Measurements from ENCODE around the gene IFT25. TPM values are rescaled to one million over a fixed set of nuclear protein-coding genes. Genes with fewer than 3 reads are reported as not detected.
A peak's percentile ranks its signal among the peaks of the same experiment; 100 is the strongest.

IFT25 gene
- total RNA-seq, 1 donor from 2014 or later, result 23.7 TPM

DNA sequence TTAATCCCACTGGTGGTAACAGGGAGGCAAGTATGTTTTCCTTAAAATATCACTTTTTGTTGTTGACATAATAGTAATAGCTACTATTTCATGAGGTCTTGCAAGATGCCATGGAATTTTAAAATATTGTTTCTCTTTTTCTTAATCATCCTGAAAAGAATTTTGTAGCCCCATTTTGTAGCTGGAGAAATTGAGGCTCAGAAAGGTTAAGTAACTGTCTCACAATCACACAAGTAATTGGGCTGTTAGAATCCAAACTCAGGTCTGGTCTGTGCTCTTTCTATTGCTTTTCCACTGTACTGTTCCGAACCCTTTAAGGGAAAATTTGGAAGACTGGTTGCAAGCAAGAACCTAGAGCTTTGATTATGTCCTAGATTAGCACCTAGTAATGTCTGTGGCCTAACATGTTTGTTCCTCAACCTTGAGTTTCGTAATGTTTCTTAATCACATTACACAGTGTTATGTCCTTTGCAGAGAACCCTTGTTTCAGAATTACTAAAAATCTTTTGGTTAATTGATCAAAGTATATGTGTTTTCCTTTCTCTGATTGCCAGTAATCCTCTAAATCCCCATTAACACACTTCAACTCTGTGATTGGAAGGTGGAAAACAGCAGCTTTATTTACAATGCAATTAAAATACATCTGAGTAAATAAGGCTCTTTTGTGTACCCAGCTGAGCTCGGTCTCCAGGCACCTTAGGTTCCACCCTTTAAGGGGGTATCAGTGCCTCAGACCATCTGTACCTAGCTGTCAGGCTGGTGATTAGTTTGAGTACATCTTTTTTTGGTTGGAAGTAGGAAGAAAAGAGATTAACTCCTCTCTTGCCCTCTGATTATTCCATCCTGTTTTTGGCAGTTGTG is 11.0 kb upstream of the IFT25 start:
- Histone ChIP-seq H3K4me3 (no peak overlapping the region), H3K9me3 (no peaks in the 10 kb centered on the region), H3K27ac (peak overlapping the region; percentile 65), H3K27me3 (ENCODE audit: low read depth) (no peaks in the 10 kb centered on the region), H3K4me1 (peaks cover 18% of the 10 kb centered on the region), H3K36me3 (peaks cover 50% of the 10 kb centered on the region)
- ATAC-seq (peak in 1 of 2 donors; percentile 58), DNase-seq (no peak)
- intact Hi-C loops (cut with DNase I), result loop anchor here (10.0 kb wide), 1 partner anchor 82 kb away; no protein-coding TSS in a partner anchor
- TF ChIP-seq, protein P1, sequence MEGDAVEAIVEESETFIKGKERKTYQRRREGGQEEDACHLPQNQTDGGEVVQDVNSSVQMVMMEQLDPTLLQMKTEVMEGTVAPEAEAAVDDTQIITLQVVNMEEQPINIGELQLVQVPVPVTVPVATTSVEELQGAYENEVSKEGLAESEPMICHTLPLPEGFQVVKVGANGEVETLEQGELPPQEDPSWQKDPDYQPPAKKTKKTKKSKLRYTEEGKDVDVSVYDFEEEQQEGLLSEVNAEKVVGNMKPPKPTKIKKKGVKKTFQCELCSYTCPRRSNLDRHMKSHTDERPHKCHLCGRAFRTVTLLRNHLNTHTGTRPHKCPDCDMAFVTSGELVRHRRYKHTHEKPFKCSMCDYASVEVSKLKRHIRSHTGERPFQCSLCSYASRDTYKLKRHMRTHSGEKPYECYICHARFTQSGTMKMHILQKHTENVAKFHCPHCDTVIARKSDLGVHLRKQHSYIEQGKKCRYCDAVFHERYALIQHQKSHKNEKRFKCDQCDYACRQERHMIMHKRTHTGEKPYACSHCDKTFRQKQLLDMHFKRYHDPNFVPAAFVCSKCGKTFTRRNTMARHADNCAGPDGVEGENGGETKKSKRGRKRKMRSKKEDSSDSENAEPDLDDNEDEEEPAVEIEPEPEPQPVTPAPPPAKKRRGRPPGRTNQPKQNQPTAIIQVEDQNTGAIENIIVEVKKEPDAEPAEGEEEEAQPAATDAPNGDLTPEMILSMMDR (IDR thresholded peaks at IDR 0.05), result no peak

DNA sequence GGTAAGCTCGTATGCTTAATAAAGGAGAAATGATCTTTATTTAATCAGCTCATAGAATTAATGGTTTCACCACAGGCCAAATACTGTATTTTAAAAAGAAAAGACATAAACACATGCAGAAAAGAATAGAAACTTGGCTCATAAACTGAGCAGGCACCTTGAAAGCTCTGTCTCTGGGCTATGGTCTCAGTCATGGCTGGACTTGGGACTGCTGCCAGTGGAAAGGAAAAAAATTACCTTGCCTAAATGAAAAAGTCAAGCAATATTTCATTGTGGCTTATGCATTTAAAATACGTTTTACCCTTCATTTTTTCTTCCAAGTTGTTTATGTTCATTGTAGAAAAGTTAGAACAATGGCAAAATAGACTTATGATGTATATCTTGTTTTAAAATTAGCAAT is 8.6 kb upstream of the IFT25 start:
- peaks cover 18% of the 10 kb centered on the region for H3K4me1 ChIP-seq
- no peak overlapping the region for H3K27ac ChIP-seq
- DNase-seq (no peak), ATAC-seq (no peak)
- no peak overlapping the region for H3K4me3 ChIP-seq
- H3K9me3 ChIP-seq, result no peaks in the 10 kb centered on the region
- intact Hi-C loops (cut with DNase I), result loop anchor here (10.0 kb wide), 1 partner anchor 79 kb away; no protein-coding TSS in a partner anchor
- peaks cover 36% of the 10 kb centered on the region for H3K36me3 ChIP-seq
- TF ChIP-seq, protein P1 (IDR thresholded peaks at IDR 0.05), result no peak
- no peaks in the 10 kb centered on the region for H3K27me3 ChIP-seq (ENCODE audit: low read depth)

DNA sequence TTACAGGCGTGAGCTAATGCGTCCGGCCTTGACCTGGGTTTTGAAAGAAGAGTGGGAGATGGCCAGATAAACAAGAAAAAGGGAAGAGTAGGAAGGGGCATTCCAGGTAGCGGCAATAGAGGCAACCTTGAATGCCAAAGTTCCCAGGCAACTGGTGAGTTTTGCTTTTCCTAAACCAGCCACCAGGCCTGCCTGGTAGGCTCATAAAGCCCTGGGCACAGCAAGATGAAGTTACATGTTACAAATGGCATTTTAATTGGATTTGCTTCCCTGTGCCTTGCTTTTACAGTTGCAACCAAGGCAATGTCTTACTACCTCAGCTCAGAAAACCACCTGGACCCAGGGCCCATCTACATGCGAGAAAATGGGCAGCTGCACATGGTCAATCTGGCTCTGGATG is 6.2 kb upstream of the IFT25 start:
- intact Hi-C loops (cut with DNase I), result loop anchor here (10.0 kb wide), 1 partner anchor 77 kb away; no protein-coding TSS in a partner anchor
- peaks cover 36% of the 10 kb centered on the region for H3K36me3 ChIP-seq
- ATAC-seq (no peak), DNase-seq (no peak)
- TF ChIP-seq, protein P1 (IDR thresholded peaks at IDR 0.05), result no peak
- peaks cover 18% of the 10 kb centered on the region for H3K4me1 ChIP-seq
- H3K9me3 ChIP-seq, result no peaks in the 10 kb centered on the region
- H3K4me3 ChIP-seq, result no peak overlapping the region
- H3K27ac ChIP-seq, result no peak overlapping the region
- no peaks in the 10 kb centered on the region for H3K27me3 ChIP-seq (ENCODE audit: low read depth)

DNA sequence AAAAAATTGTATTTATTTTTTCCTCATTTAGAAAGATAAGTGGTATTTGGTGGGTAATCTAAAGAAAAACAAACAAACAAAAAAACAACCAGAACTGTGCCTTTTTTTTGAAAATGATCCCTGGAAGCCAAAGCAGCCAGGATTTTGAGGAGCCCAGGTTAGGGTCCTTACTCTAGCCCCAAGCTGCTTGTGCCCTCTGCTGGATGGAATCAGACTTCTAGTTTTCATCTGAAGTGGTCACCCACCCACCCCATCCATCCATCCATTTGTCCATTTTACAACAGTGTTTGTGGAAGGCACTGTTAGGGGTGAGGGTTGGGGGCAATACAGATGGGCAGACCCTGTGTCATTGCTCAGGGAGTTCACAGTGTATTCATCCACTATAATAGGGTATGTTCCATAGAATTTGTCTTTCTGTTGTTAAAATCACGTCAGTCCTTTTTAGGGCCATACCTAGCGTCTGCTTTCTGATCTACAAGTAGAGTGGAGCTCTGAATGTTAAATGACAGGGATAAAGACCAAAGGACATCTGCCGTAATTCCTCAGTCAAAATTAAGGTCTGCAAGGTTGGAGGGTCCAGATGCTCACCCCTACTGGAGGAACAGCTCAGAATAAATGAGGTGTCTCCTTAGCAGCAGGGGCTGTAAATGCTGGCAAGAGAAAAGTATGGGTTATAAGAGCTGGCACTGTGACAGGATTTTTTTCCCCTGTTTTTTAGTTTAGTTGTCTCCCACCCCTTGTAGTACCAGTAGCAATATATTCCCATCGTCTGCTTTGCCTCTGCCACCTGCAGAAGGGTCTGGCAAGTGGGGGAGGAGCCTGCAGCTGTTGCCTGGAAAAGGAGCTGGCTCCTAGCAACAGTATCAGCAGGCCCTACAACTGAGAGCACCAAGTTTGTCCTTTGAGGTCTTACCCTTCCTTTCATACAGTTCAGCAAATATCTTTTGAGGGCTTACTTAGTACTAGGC is 3.8 kb upstream of the IFT25 start:
- peaks cover 32% of the 10 kb centered on the region for H3K36me3 ChIP-seq
- H3K27ac ChIP-seq, result no peak overlapping the region
- TF ChIP-seq, protein P1 (IDR thresholded peaks at IDR 0.05), result peak; percentile 49
- intact Hi-C loops (cut with DNase I), result no loop called here
- H3K4me1 ChIP-seq, result peaks cover 21% of the 10 kb centered on the region
- H3K4me3 ChIP-seq, result no peak overlapping the region
- ATAC-seq, result no peak
- no peak for DNase-seq
- no peaks in the 10 kb centered on the region for H3K9me3 ChIP-seq
- H3K27me3 ChIP-seq (ENCODE audit: low read depth), result no peaks in the 10 kb centered on the region

DNA sequence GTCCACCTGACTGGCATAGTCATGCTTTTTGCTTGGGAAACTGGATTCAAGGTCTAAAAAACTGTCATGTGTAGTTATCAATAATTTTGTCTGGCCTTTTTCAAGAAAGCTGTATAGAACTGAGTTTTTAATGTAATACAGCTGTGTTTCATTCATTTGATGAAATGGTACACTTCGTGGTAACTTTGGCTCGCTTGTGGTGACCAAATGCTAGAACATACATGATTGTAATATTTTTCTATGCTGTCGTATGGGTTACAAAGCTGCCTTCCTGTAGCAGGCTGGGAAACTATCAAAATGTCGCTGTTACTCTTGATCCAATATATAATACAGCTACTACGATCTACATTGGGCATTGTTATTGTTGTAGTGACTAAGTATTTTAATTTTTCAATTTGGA is 2.8 kb upstream of the IFT25 start:
- TF ChIP-seq, protein P1 (IDR thresholded peaks at IDR 0.05), result no peak
- intact Hi-C loops (cut with DNase I), result no loop called here
- Histone ChIP-seq H3K4me3 (no peak overlapping the region), H3K27ac (no peak overlapping the region), H3K36me3 (peaks cover 21% of the 10 kb centered on the region), H3K9me3 (no peaks in the 10 kb centered on the region), H3K27me3 (ENCODE audit: low read depth) (no peaks in the 10 kb centered on the region), H3K4me1 (peaks cover 25% of the 10 kb centered on the region)
- DNase-seq, result no peak
- ATAC-seq, result no peak
